Measurements from ENCODE around the gene MLLT1.

The MLLT1 gene

DNA sequence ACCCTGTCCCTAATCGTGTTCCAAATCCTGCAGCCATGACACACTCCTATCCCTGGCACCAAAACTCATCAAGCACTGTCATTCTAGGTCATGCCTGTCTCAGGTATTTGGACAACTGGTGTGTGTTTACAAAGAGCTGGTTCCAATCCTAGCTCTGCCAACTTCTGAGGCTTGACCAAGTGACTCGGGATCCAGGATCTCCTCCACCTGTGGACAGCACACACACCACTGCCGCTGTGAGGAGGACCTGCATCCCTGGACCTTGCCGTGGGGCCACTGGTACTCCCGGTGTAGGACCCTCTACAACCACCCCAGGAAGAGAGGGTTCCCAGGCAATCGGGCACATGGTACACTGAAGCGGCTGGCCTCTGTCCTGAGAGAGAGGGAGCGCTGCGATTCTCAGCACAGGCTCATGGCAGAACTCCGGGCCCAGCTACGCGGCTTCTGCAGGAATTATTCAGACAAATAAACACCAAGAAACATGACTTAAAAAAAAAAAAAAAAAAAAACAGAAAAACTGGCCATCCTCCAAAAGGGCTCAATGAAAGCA is 20.4 kb downstream of the MLLT1 start:
- TF ChIP-seq, protein P1, sequence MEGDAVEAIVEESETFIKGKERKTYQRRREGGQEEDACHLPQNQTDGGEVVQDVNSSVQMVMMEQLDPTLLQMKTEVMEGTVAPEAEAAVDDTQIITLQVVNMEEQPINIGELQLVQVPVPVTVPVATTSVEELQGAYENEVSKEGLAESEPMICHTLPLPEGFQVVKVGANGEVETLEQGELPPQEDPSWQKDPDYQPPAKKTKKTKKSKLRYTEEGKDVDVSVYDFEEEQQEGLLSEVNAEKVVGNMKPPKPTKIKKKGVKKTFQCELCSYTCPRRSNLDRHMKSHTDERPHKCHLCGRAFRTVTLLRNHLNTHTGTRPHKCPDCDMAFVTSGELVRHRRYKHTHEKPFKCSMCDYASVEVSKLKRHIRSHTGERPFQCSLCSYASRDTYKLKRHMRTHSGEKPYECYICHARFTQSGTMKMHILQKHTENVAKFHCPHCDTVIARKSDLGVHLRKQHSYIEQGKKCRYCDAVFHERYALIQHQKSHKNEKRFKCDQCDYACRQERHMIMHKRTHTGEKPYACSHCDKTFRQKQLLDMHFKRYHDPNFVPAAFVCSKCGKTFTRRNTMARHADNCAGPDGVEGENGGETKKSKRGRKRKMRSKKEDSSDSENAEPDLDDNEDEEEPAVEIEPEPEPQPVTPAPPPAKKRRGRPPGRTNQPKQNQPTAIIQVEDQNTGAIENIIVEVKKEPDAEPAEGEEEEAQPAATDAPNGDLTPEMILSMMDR (IDR thresholded peaks at IDR 0.05): no peak
- DNase-seq (ENCODE audit: low spot score): no peak
- Histone ChIP-seq H3K4me3 (no peak overlapping the region), H3K27ac (peak overlapping the region in 1 of 2 donors; percentile 40)

DNA sequence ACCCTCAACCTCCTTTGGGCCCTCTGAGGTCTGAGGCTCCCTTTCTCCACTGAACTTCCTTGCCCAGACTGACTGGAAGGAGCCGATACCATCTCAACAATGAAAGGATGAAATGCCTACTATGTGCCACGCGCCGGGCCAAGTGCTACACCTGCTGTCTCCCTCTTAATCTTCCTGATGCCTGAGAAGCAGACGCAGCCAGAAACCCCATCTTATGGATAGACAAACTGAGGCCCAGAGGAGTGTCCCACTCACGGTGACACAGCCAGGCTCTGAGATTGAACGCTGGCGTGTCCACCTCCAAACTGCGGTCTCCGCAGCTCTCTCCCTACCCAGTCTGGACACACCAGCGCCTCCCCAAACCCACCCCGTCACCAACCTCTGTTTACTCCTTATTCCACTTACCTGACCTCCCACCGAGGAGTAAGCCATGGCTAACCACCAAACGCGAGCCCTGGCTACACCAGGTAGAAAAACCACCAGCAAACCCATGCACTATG is 20.9 kb downstream of the MLLT1 start:
- DNase-seq (ENCODE audit: low spot score): no peak
- peak overlapping the region in 1 of 2 donors; percentile 40 for H3K27ac ChIP-seq
- no peak overlapping the region for H3K4me3 ChIP-seq
- TF ChIP-seq, protein P1 (IDR thresholded peaks at IDR 0.05): no peak

DNA sequence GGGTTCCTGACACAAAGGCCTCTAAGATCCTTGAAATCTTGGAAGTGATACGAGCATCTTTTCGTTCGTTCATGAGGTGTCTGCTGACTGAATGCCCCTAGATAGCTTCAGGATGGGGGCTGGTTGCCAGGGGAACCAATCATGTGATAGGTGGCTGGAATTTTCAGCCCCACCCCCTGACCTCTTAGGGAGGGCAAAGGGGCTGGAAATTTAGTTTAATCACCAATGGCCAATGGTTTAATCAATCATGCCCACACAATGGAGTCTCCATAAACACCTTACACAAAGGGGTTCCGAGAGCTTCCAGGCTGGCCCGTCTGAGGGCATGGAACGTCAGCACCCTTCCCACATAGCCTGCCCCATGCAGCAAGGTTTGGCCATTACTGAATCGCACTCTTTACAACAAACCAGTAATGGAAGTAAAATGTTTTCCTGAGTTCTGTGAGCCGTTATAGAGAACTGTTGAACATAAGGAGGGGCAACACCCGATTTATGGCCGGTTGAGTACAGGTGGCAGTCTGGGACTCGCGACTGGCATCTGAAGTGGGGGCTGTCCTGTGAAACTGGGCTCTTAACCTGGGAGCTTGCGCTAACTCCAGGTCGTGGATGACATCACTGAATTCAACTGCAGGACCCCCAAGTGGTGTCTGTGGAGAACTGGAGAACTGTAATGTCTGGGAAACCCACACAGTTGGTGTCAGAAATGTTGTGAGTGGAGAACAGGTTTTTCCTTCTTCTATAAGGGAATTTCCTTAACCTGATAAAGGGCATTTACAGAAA is 25.6 kb downstream of the MLLT1 start:
- no peak overlapping the region for H3K27ac ChIP-seq
- TF ChIP-seq, protein P1 (IDR thresholded peaks at IDR 0.05): no peak
- no peak for DNase-seq (ENCODE audit: low spot score)
- H3K4me3 ChIP-seq: no peak overlapping the region

DNA sequence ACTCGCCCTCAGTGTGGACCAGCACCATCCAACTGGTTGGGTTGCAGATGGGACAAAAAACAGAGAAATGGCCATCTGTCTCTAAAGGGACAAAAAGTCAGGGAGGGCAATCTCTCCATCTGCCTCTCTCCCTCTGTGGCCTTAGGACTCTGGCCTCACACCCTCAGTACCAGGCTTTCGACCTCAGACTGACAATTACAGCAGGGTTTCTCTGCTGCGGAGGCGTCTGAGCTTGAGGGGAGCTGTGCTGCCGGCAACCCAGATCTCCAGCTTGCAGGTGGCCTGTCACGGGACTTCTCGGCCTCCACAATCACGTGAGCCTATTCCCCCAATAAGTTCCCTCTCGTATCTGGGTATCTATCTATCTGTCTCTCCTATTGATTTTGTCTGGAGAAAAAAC is 27.7 kb downstream of the MLLT1 start:
- DNase-seq (ENCODE audit: low spot score): no peak
- no peak overlapping the region for H3K4me3 ChIP-seq
- no peak overlapping the region for H3K27ac ChIP-seq
- TF ChIP-seq, protein P1 (IDR thresholded peaks at IDR 0.05): no peak

DNA sequence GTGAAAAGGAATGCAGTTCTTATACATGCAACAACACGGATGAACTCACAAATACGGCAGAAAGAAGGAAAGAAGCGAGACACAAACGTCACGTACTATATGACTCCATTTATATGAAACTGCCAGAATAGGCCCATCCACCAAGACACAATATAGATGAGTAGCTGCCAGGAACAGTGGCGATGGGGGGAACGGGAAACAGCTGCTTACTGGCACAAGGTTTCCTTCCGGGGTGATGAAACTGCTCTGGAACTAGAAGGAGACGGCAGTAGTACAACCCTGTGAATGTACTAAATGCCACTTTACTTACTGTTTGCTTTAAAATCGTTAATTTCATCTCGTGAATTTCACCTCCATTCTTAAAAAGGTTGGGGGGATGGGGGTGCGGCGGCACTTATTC is 28.9 kb downstream of the MLLT1 start:
- DNase-seq (ENCODE audit: low spot score): no peak
- TF ChIP-seq, protein P1 (IDR thresholded peaks at IDR 0.05): no peak
- H3K27ac ChIP-seq: no peak overlapping the region
- no peak overlapping the region for H3K4me3 ChIP-seq

DNA sequence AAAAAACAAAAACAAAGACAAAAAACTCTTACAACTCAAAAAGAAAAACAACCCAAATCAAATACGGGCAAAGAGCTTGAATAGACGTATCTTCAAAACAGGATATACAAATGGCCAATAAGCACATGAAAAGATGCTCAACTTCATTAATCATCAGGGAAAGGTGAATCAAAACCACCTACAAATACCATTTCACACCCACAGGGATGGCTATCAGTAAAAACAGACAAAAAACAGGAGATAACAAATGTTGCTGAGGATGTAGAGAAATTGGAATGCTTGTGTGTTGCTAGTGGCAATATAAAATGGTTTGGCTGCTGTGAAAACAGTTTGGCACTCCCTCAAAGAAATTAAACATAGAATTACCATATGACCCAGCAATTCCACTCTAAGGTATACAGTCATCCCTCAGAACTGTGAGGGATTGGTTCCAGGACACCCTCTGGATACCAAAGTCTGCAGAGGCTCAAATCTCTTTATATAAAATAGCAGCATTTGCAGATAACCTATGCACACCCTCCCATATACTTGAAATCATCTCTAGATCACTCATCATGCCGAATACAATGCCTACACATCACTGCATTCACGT is 29.7 kb downstream of the MLLT1 start:
- no peak for DNase-seq (ENCODE audit: low spot score)

More for the DNA sequence above, 29.7 kb downstream of the MLLT1 start:
- Histone ChIP-seq H3K27ac (no peak overlapping the region), H3K4me3 (no peak overlapping the region)
- TF ChIP-seq, protein P1 (IDR thresholded peaks at IDR 0.05): no peak

Measured in coronary artery (tissue), 2 donors.